Panc1 (cell line): Measurements from ENCODE around the gene AP1S2. TPM values are rescaled to one million over a fixed set of nuclear protein-coding genes. Genes with fewer than 3 reads are reported as not detected.

Source experiments
- ATAC-seq: fragments of 200-7000 bp; cut with Tn5 transposase; 2 replicates; pipeline ENCODE4 v1.9.1; 2020; ENCODE audit warnings: mild to moderate bottlenecking, moderate library complexity
- BruUV-seq: library from RNA; stranded (reverse); fragments of 400-500 nt; replicated peaks from 2 replicates; lab custom pipeline; 2021; lab: Mats Ljungman, UMichigan
- CTCF ChIA-PET: fragments of 300-600 bp; sonication (Branson Sonifier 250); formaldehyde crosslinking; loops from one replicate; lab custom pipeline; 2022; ENCODE audit warnings: antibody characterized with exemption; lab: Charles Lee
- POLR2A ChIA-PET: fragments of 300-600 bp; sonication (Branson Sonifier 250); formaldehyde crosslinking; loops from one replicate; lab custom pipeline; 2022; ENCODE audit warnings: antibody characterized with exemption; lab: Charles Lee
- DNase-seq: peaks from one replicate; pipeline ENCODE4 v3.0.0-alpha.2; 2010; ENCODE audit warnings: low read depth, low spot score
- H3K27ac ChIP-seq: 2 replicates; pipeline ENCODE4 v1.5.1; 2011; ENCODE audit warnings: mild to moderate bottlenecking, low read length, inconsistent platforms
- H3K27me3 ChIP-seq: fragments of 200-500 bp; sonication (Bioruptor generic); 2 replicates; pipeline ENCODE4 v1.6.0; 2014; ENCODE audit warnings: low read length, inconsistent platforms; ENCODE audit not compliant: control insufficient read depth, insufficient read depth
- H3K36me3 ChIP-seq: fragments of 200-500 bp; sonication (Bioruptor generic); 2 replicates; pipeline ENCODE4 v1.5.1; 2014; ENCODE audit warnings: inconsistent platforms, mild to moderate bottlenecking, low read length, moderate library complexity; ENCODE audit not compliant: control insufficient read depth, insufficient read depth
- H3K4me1 ChIP-seq: 2 replicates; pipeline ENCODE4 v1.5.1; 2011; ENCODE audit warnings: inconsistent platforms, mild to moderate bottlenecking, low read length, moderate library complexity; ENCODE audit not compliant: control insufficient read depth, insufficient read depth
- H3K4me3 ChIP-seq, 2 experiments: 2 replicates each; pipeline ENCODE4 v1.5.1; 2011 to 2012; ENCODE audit warnings: low read depth in 2 of 2, low read length in 2 of 2, mild to moderate bottlenecking in 2 of 2, inconsistent platforms in 1 of 2, moderate library complexity in 1 of 2
- H3K9me3 ChIP-seq: fragments of 200-500 bp; sonication (Bioruptor generic); 2 replicates; pipeline ENCODE4 v1.5.1; 2014; ENCODE audit warnings: low read depth, mild to moderate bottlenecking, inconsistent platforms, low read length, moderate library complexity; ENCODE audit not compliant: control insufficient read depth, insufficient read depth
- POLR2AphosphoS5 ChIP-seq: IDR thresholded peaks from 2 replicates; pipeline ENCODE4 v1.6.1; 2012; ENCODE audit warnings: mild to moderate bottlenecking, low read depth, low read length, moderate library complexity
- SIN3A ChIP-seq: IDR thresholded peaks from 2 replicates; pipeline ENCODE4 v1.6.1; 2012; ENCODE audit warnings: low read depth, mild to moderate bottlenecking, low read length, moderate library complexity, borderline replicate concordance; ENCODE audit not compliant: insufficient read depth
- TCF7L2 ChIP-seq: IDR thresholded peaks from 2 replicates; pipeline ENCODE4 v1.6.1; 2011; ENCODE audit warnings: mild to moderate bottlenecking, low read depth, low read length, inconsistent platforms
- in situ Hi-C: cut with HindIII; loops from 2 replicates; pipeline ENCODE4 v1.10.0; 2016; ENCODE audit warnings: low sequenced_read_pairs, low pct_unique_long_range_greater_than_20kb
- intact Hi-C: fragments of 100-400 bp; cut with micrococcal nuclease; formaldehyde crosslinking; loops from one replicate; pipeline ENCODE4 v1.10.0; 2022; ENCODE audit not compliant: unreplicated experiment
- total RNA-seq: library from RNA; stranded (reverse); gene quantifications from one replicate; pipeline ENCODE4 v1.2.1, GENCODE V29; 2021; ENCODE audit not compliant: unreplicated experiment
- TF ChIP-seq, protein P1 (sequence below), 2 experiments: IDR thresholded peaks; 2 replicates each; pipeline ENCODE4 v1.6.1; 2011 to 2012; ENCODE audit warnings: low read depth in 2 of 2, control low read depth in 1 of 2, low read length in 1 of 2, mild to moderate bottlenecking in 1 of 2, moderate library complexity in 1 of 2; ENCODE audit not compliant: insufficient read depth in 1 of 2
- TF ChIP-seq, protein P2 (sequence below): fragments of 450-650 bp; IDR thresholded peaks from 2 replicates; pipeline ENCODE4 v1.5.1; 2017; ENCODE audit warnings: mild to moderate bottlenecking

AP1S2 gene
- total RNA-seq, 1 experiment from 2014 or later: 14.7 TPM

DNA sequence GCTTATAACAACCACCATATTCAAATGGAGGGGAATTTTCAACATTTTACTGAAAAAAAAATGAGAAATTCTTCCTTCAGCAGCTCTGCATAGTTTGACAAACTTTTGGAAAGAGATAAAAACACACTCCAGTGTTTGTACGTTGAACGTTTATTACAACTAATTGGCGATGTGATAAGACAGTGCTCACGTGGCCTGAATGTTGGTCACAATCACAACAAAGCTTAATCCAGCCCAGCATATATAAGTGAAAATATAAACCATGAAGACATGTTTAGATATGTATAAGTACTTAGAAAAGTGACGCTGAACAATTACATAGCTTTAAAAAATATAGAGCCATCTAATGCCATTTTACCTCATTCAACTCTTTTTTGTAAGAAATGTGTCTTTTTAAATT lies 28.7 kb downstream of the AP1S2 start:
- intact Hi-C loops: no loop called here
- DNase-seq (no peak), ATAC-seq (no peak)
- TF ChIP-seq SIN3A (no peak), TCF7L2 (no peak), POLR2AphosphoS5 (no peak)
- TF ChIP-seq, protein P1, sequence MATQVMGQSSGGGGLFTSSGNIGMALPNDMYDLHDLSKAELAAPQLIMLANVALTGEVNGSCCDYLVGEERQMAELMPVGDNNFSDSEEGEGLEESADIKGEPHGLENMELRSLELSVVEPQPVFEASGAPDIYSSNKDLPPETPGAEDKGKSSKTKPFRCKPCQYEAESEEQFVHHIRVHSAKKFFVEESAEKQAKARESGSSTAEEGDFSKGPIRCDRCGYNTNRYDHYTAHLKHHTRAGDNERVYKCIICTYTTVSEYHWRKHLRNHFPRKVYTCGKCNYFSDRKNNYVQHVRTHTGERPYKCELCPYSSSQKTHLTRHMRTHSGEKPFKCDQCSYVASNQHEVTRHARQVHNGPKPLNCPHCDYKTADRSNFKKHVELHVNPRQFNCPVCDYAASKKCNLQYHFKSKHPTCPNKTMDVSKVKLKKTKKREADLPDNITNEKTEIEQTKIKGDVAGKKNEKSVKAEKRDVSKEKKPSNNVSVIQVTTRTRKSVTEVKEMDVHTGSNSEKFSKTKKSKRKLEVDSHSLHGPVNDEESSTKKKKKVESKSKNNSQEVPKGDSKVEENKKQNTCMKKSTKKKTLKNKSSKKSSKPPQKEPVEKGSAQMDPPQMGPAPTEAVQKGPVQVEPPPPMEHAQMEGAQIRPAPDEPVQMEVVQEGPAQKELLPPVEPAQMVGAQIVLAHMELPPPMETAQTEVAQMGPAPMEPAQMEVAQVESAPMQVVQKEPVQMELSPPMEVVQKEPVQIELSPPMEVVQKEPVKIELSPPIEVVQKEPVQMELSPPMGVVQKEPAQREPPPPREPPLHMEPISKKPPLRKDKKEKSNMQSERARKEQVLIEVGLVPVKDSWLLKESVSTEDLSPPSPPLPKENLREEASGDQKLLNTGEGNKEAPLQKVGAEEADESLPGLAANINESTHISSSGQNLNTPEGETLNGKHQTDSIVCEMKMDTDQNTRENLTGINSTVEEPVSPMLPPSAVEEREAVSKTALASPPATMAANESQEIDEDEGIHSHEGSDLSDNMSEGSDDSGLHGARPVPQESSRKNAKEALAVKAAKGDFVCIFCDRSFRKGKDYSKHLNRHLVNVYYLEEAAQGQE (IDR thresholded peaks at IDR 0.05; ENCODE audit: insufficient read depth in 1 of 2, low read depth in 2 of 2, low read length in 1 of 2): no peak
- TF ChIP-seq, protein P2, sequence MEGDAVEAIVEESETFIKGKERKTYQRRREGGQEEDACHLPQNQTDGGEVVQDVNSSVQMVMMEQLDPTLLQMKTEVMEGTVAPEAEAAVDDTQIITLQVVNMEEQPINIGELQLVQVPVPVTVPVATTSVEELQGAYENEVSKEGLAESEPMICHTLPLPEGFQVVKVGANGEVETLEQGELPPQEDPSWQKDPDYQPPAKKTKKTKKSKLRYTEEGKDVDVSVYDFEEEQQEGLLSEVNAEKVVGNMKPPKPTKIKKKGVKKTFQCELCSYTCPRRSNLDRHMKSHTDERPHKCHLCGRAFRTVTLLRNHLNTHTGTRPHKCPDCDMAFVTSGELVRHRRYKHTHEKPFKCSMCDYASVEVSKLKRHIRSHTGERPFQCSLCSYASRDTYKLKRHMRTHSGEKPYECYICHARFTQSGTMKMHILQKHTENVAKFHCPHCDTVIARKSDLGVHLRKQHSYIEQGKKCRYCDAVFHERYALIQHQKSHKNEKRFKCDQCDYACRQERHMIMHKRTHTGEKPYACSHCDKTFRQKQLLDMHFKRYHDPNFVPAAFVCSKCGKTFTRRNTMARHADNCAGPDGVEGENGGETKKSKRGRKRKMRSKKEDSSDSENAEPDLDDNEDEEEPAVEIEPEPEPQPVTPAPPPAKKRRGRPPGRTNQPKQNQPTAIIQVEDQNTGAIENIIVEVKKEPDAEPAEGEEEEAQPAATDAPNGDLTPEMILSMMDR: no peak
- CTCF ChIA-PET: no interaction called here
- no TSS peak for BruUV-seq
- Histone ChIP-seq H3K4me1 (no peaks in the 10 kb centered on the region), H3K36me3 (no peaks in the 10 kb centered on the region), H3K9me3 (no peaks in the 10 kb centered on the region), H3K27me3 (no peaks in the 10 kb centered on the region), H3K4me3 (no peak overlapping the region), H3K27ac (no peak overlapping the region)
- POLR2A ChIA-PET: no interaction called here
- in situ Hi-C loops: no loop called here

DNA sequence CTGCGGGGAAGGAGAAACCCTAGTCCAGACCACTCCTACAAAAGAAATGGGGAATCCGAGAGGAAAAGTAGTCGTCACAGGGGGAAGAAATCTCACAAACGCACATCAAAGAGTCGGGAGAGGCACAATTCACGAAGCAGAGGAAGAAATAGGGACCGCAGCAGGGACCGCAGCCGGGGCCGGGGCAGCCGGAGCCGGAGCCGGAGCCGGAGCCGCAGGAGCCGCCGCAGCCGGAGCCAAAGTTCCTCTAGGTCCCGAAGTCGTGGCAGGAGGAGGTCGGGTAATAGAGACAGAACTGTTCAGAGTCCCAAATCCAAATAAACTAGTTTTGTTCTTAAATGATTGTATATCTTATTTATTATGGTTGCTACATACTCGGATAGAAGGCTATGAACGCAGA lies 31.7 kb downstream of the AP1S2 start:
- Histone ChIP-seq H3K27me3 (no peaks in the 10 kb centered on the region), H3K27ac (no peak overlapping the region), H3K9me3 (no peaks in the 10 kb centered on the region), H3K4me3 (no peak overlapping the region), H3K36me3 (no peaks in the 10 kb centered on the region), H3K4me1 (no peaks in the 10 kb centered on the region)
- TF ChIP-seq SIN3A: no peak
- TF ChIP-seq, protein P1 (IDR thresholded peaks at IDR 0.05; ENCODE audit: insufficient read depth in 1 of 2, low read depth in 2 of 2, low read length in 1 of 2): no peak
- no peak for TF ChIP-seq TCF7L2
- no peak for TF ChIP-seq POLR2AphosphoS5
- TF ChIP-seq, protein P2: no peak
- in situ Hi-C loops (no loop called here), intact Hi-C loops (no loop called here)
- POLR2A ChIA-PET: no interaction called here
- CTCF ChIA-PET: no interaction called here
- no TSS peak for BruUV-seq
- DNase-seq: no peak
- ATAC-seq: no peak
